Memory B cell (primary cell): ENCODE results near the gene CBFA2T2.
"Not testable (repeated sequence)": the region's sequence is repeated elsewhere in the genome, so short reads cannot be mapped to it uniquely, and the experiment has no call there.

ENCODE experiments used
- ATAC-seq: fragments of 150-1000 bp; cut with Tn5 transposase; 2 replicates; pipeline ENCODE4 v1.10.0; 2021; ENCODE audit warnings: low read depth, mild to moderate bottlenecking, moderate library complexity
- DNase-seq, 2 donors: peaks; one replicate each; pipeline ENCODE4 v3.0.0; 2022; ENCODE audit warnings: low spot score in 2 of 2
- H3K27ac Mint-ChIP-seq: one replicate; pipeline ENCODE4 v1.8.0; 2022; ENCODE audit warnings: mild to moderate bottlenecking, moderate library complexity, mixed read lengths
- H3K27me3 Mint-ChIP-seq: one replicate; pipeline ENCODE4 v1.8.0; 2022; ENCODE audit warnings: mixed read lengths
- H3K36me3 Mint-ChIP-seq: one replicate; pipeline ENCODE4 v1.8.0; 2022; ENCODE audit warnings: mild to moderate bottlenecking, mixed read lengths
- H3K4me1 Mint-ChIP-seq: one replicate; pipeline ENCODE4 v1.8.0; 2022; ENCODE audit warnings: mixed read lengths
- H3K4me3 Mint-ChIP-seq: one replicate; pipeline ENCODE4 v1.8.0; 2022; ENCODE audit warnings: mild to moderate bottlenecking, moderate library complexity, mixed read lengths
- H3K9me3 Mint-ChIP-seq: one replicate; pipeline ENCODE4 v1.8.0; 2022; ENCODE audit warnings: mixed read lengths

The CBFA2T2 gene

GRCh38 chr20:33481431-33481941, 8.4 kb upstream of the CBFA2T2 start:
- Mint-ChIP-seq H3K4me3 (no peak overlapping the region), H3K27ac (no peak overlapping the region), H3K4me1 (no peaks in the 10 kb centered on the region), H3K27me3 (no peaks in the 10 kb centered on the region), H3K9me3 (no peaks in the 10 kb centered on the region), H3K36me3 (no peaks in the 10 kb centered on the region)
- no peak for DNase-seq
- ATAC-seq: no peak

GRCh38 chr20:33482581-33482980, 7.3 kb upstream of the CBFA2T2 start:
- Mint-ChIP-seq H3K36me3 (no peaks in the 10 kb centered on the region), H3K9me3 (no peaks in the 10 kb centered on the region), H3K4me1 (no peaks in the 10 kb centered on the region), H3K4me3 (no peak overlapping the region), H3K27ac (peak overlapping the region; percentile 18), H3K27me3 (no peaks in the 10 kb centered on the region)
- no peak for DNase-seq
- ATAC-seq: no peak

GRCh38 chr20:33483186-33483585, 6.7 kb upstream of the CBFA2T2 start:
- not testable (repeated sequence) for ATAC-seq, H3K4me3 Mint-ChIP-seq, H3K36me3 Mint-ChIP-seq, H3K9me3 Mint-ChIP-seq, DNase-seq, H3K27me3 Mint-ChIP-seq, H3K4me1 Mint-ChIP-seq
- peak overlapping the region; percentile 18 for H3K27ac Mint-ChIP-seq

- H3K4me3 Mint-ChIP-seq: no peak overlapping the region
- H3K27ac Mint-ChIP-seq: no peak overlapping the region
Observed at GRCh38 chr20:33488201-33488600, 1.7 kb upstream of the CBFA2T2 start.

GRCh38 chr20:33488661-33489494, 1.0 kb upstream of the CBFA2T2 start:
- not testable (repeated sequence) for H3K36me3 Mint-ChIP-seq, H3K27me3 Mint-ChIP-seq, H3K4me3 Mint-ChIP-seq, ATAC-seq, DNase-seq, H3K9me3 Mint-ChIP-seq
- Mint-ChIP-seq H3K4me1 (peaks cover 11% of the 10 kb centered on the region), H3K27ac (peak overlapping the region; percentile 93)

More at GRCh38 chr20:33488201-33488600, 1.7 kb upstream of the CBFA2T2 start:
- peaks cover 1% of the 10 kb centered on the region for H3K36me3 Mint-ChIP-seq
- ATAC-seq (no peak), DNase-seq (no peak)
- H3K4me1 Mint-ChIP-seq: peaks cover 9% of the 10 kb centered on the region
- H3K9me3 Mint-ChIP-seq: no peaks in the 10 kb centered on the region
- H3K27me3 Mint-ChIP-seq: no peaks in the 10 kb centered on the region

GRCh38 chr20:33489495-33490022, 337 bp upstream of the CBFA2T2 start:
- Mint-ChIP-seq H3K27me3 (no peaks in the 10 kb centered on the region), H3K36me3 (peaks cover 3% of the 10 kb centered on the region), H3K4me1 (peaks cover 12% of the 10 kb centered on the region), H3K4me3 (peak overlapping the region; percentile 84), H3K27ac (peak overlapping the region; percentile 93), H3K9me3 (no peaks in the 10 kb centered on the region)
- ATAC-seq: peak; percentile 92
- DNase-seq: peak; percentile 96 to 99

GRCh38 chr20:33490934-33491656, 1.2 kb downstream of the CBFA2T2 start:
- peaks cover 3% of the 10 kb centered on the region for H3K36me3 Mint-ChIP-seq
- peak overlapping the region; percentile 84 for H3K4me3 Mint-ChIP-seq
- ATAC-seq (no peak), DNase-seq (no peak)
- H3K27me3 Mint-ChIP-seq: no peaks in the 10 kb centered on the region
- no peaks in the 10 kb centered on the region for H3K9me3 Mint-ChIP-seq
- H3K27ac Mint-ChIP-seq: peak overlapping the region; percentile 93
- peaks cover 16% of the 10 kb centered on the region for H3K4me1 Mint-ChIP-seq

GRCh38 chr20:33493076-33493766, 3.3 kb downstream of the CBFA2T2 start:
- Mint-ChIP-seq H3K4me1 (peaks cover 25% of the 10 kb centered on the region), H3K27ac (no peak overlapping the region), H3K27me3 (no peaks in the 10 kb centered on the region), H3K4me3 (no peak overlapping the region), H3K9me3 (no peaks in the 10 kb centered on the region), H3K36me3 (peaks cover 3% of the 10 kb centered on the region)
- DNase-seq (no peak), ATAC-seq (no peak)

GRCh38 chr20:33496776-33497175, 6.9 kb downstream of the CBFA2T2 start:
- peak overlapping the region; percentile 38 for H3K27ac Mint-ChIP-seq
- H3K4me3 Mint-ChIP-seq, H3K27me3 Mint-ChIP-seq, DNase-seq, H3K36me3 Mint-ChIP-seq, H3K9me3 Mint-ChIP-seq, ATAC-seq: not testable (repeated sequence)
- peaks cover 27% of the 10 kb centered on the region for H3K4me1 Mint-ChIP-seq

GRCh38 chr20:33499355-33499754, 9.5 kb downstream of the CBFA2T2 start:
- DNase-seq (no peak), ATAC-seq (no peak)
- Mint-ChIP-seq H3K27me3 (no peaks in the 10 kb centered on the region), H3K9me3 (no peaks in the 10 kb centered on the region), H3K4me1 (peaks cover 26% of the 10 kb centered on the region), H3K27ac (peak overlapping the region; percentile 28), H3K36me3 (peaks cover 2% of the 10 kb centered on the region), H3K4me3 (no peak overlapping the region)

GRCh38 chr20:33501000-33501399, 11.1 kb downstream of the CBFA2T2 start:
- ATAC-seq: no peak
- no peak for DNase-seq
- Mint-ChIP-seq H3K27me3 (no peaks in the 10 kb centered on the region), H3K36me3 (peaks cover 2% of the 10 kb centered on the region), H3K27ac (no peak overlapping the region), H3K4me1 (peaks cover 26% of the 10 kb centered on the region), H3K9me3 (no peaks in the 10 kb centered on the region), H3K4me3 (no peak overlapping the region)

GRCh38 chr20:33503564-33503963, 13.7 kb downstream of the CBFA2T2 start:
- peaks cover 1% of the 10 kb centered on the region for H3K9me3 Mint-ChIP-seq
- no peak for ATAC-seq

GRCh38 chr20:33506576-33506975, 16.7 kb downstream of the CBFA2T2 start:
- Mint-ChIP-seq H3K36me3 (peaks cover 12% of the 10 kb centered on the region), H3K27me3 (no peaks in the 10 kb centered on the region), H3K27ac (no peak overlapping the region), H3K4me3 (no peak overlapping the region), H3K9me3 (peaks cover 1% of the 10 kb centered on the region), H3K4me1 (peaks cover 27% of the 10 kb centered on the region)
- DNase-seq (no peak), ATAC-seq (no peak)

More at GRCh38 chr20:33503564-33503963, 13.7 kb downstream of the CBFA2T2 start:
- Mint-ChIP-seq H3K27ac (no peak overlapping the region), H3K27me3 (no peaks in the 10 kb centered on the region), H3K4me1 (peaks cover 32% of the 10 kb centered on the region), H3K36me3 (peaks cover 5% of the 10 kb centered on the region), H3K4me3 (no peak overlapping the region)
- no peak for DNase-seq
